MM.1S (cell line): ENCODE measurements around the gene NFKBIE.

Source experiments
- DNase-seq: peaks from one replicate; pipeline ENCODE4 v3.0.0-alpha.2; 2015
- H2AFZ ChIP-seq: fragments of 300-600 bp; sonication (generic); 2 replicates; pipeline ENCODE4 v1.6.0; 2016; ENCODE audit warnings: antibody characterized with exemption, low read length
- H3F3A ChIP-seq: fragments of 300-600 bp; sonication (generic); 2 replicates; pipeline ENCODE4 v1.6.1; 2016; ENCODE audit warnings: mild to moderate bottlenecking, antibody characterized with exemption, low read length, moderate library complexity, mixed read lengths; ENCODE audit not compliant: insufficient read depth
- H3K27ac ChIP-seq: fragments of 300-600 bp; sonication (generic); 2 replicates; pipeline ENCODE4 v1.5.1; 2016; ENCODE audit warnings: mild to moderate bottlenecking, low read length
- H3K27me3 ChIP-seq: fragments of 300-600 bp; sonication (generic); replicated peaks from 2 replicates; pipeline ENCODE4 v1.6.0; 2016; ENCODE audit warnings: low read length; ENCODE audit not compliant: insufficient read depth
- H3K36me3 ChIP-seq: fragments of 300-600 bp; sonication (generic); replicated peaks from 2 replicates; pipeline ENCODE4 v1.6.1; 2016; ENCODE audit warnings: mild to moderate bottlenecking, low read length, mixed read lengths; ENCODE audit not compliant: insufficient read depth
- H3K4me1 ChIP-seq: fragments of 300-600 bp; sonication (generic); 2 replicates; pipeline ENCODE4 v1.6.1; 2016; ENCODE audit warnings: low read length, mixed read lengths
- H3K4me2 ChIP-seq: fragments of 300-600 bp; sonication (generic); 2 replicates; pipeline ENCODE4 v1.6.0; 2016; ENCODE audit warnings: low read depth, low read length
- H3K4me3 ChIP-seq: fragments of 300-600 bp; sonication (generic); 2 replicates; pipeline ENCODE4 v1.5.1; 2016; ENCODE audit warnings: low read length, mixed read lengths
- H3K79me2 ChIP-seq: fragments of 300-600 bp; sonication (generic); 2 replicates; pipeline ENCODE4 v1.6.1; 2016; ENCODE audit warnings: mixed run types, low read length, mixed read lengths
- H3K9ac ChIP-seq: fragments of 300-600 bp; sonication (generic); 2 replicates; pipeline ENCODE4 v1.6.1; 2016; ENCODE audit warnings: low read length, mixed read lengths
- H3K9me2 ChIP-seq: fragments of 300-600 bp; sonication (generic); replicated peaks from 2 replicates; pipeline ENCODE4 v1.6.1; 2016; ENCODE audit warnings: mild to moderate bottlenecking, low read length, mixed read lengths; ENCODE audit not compliant: insufficient read depth
- H3K9me3 ChIP-seq: fragments of 300-600 bp; sonication (generic); replicated peaks from 2 replicates; pipeline ENCODE4 v1.6.1; 2016; ENCODE audit warnings: mild to moderate bottlenecking, low read length, mixed read lengths; ENCODE audit not compliant: insufficient read depth
- H4K20me1 ChIP-seq: fragments of 300-600 bp; sonication (generic); 2 replicates; pipeline ENCODE4 v1.6.1; 2016; ENCODE audit warnings: mild to moderate bottlenecking, low read length, moderate library complexity, mixed read lengths; ENCODE audit not compliant: insufficient read depth
- EZH2 ChIP-seq: fragments of 300-600 bp; sonication (generic); optimal IDR thresholded peaks from 2 replicates; pipeline ENCODE3; 2017; ENCODE audit warnings: low read depth, mild to moderate bottlenecking, antibody characterized with exemption, low read length, mixed read lengths
- EZH2phosphoT487 ChIP-seq: fragments of 300-600 bp; sonication (generic); IDR thresholded peaks from 2 replicates; pipeline ENCODE4 v1.6.1; 2018; ENCODE audit warnings: antibody characterized with exemption, low read length
- TF ChIP-seq, protein P1 (sequence below): fragments of 300-600 bp; sonication (generic); IDR thresholded peaks from 2 replicates; pipeline ENCODE4 v1.5.1; 2016; ENCODE audit warnings: antibody characterized with exemption, low read length, mixed read lengths

NFKBIE gene

GRCh38 chr6:44302856-44303255 lies 37.5 kb upstream of the NFKBIE start:
- DNase-seq, result no peak
- Histone ChIP-seq H3K9ac (no peak overlapping the region), H3K4me2 (no peak overlapping the region), H2AFZ (no peak overlapping the region), H3K4me1 (no peaks in the 10 kb centered on the region), H3F3A (no peaks in the 10 kb centered on the region), H4K20me1 (no peaks in the 10 kb centered on the region), H3K9me3 (no peaks in the 10 kb centered on the region), H3K9me2 (no peaks in the 10 kb centered on the region), H3K27ac (no peak overlapping the region), H3K79me2 (no peaks in the 10 kb centered on the region), H3K27me3 (no peaks in the 10 kb centered on the region), H3K36me3 (no peaks in the 10 kb centered on the region), H3K4me3 (no peak overlapping the region)
- TF ChIP-seq, protein P1, sequence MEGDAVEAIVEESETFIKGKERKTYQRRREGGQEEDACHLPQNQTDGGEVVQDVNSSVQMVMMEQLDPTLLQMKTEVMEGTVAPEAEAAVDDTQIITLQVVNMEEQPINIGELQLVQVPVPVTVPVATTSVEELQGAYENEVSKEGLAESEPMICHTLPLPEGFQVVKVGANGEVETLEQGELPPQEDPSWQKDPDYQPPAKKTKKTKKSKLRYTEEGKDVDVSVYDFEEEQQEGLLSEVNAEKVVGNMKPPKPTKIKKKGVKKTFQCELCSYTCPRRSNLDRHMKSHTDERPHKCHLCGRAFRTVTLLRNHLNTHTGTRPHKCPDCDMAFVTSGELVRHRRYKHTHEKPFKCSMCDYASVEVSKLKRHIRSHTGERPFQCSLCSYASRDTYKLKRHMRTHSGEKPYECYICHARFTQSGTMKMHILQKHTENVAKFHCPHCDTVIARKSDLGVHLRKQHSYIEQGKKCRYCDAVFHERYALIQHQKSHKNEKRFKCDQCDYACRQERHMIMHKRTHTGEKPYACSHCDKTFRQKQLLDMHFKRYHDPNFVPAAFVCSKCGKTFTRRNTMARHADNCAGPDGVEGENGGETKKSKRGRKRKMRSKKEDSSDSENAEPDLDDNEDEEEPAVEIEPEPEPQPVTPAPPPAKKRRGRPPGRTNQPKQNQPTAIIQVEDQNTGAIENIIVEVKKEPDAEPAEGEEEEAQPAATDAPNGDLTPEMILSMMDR, result no peak
- TF ChIP-seq EZH2phosphoT487 (no peak), EZH2 (no peak)

- Histone ChIP-seq H3K27ac (no peak overlapping the region), H3K79me2 (no peaks in the 10 kb centered on the region), H3K4me1 (no peaks in the 10 kb centered on the region), H3K9me3 (no peaks in the 10 kb centered on the region), H3K4me3 (no peak overlapping the region), H3K27me3 (peaks cover 8% of the 10 kb centered on the region), H4K20me1 (no peaks in the 10 kb centered on the region), H2AFZ (no peak overlapping the region), H3K9ac (no peak overlapping the region), H3K4me2 (no peak overlapping the region), H3K36me3 (no peaks in the 10 kb centered on the region), H3K9me2 (no peaks in the 10 kb centered on the region), H3F3A (no peaks in the 10 kb centered on the region)
- no peak for DNase-seq
- TF ChIP-seq EZH2phosphoT487 (no peak), EZH2 (no peak)
- TF ChIP-seq, protein P1, result no peak
Measured at GRCh38 chr6:44301782-44302564, 36.6 kb upstream of the NFKBIE start.

DNA sequence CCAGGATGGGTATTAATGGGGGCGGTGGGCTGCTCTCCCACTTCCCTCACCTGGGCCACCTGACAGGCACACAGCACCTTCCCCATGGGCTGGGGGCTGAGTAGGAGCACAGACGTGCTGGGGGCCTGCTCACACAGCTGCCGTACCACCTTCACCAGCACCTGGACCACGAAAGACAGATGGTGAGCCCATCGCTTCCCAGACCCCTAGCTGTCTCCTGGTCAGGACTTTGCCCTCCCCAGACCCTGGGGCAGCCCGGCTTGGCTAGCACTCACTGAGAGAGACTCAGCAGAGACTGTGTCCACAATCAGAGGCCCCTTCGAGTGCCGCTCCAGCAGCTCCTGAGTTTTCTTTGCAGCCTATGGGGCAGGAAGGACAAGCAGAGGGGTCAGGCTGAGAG lies 35.8 kb upstream of the NFKBIE start:
- TF ChIP-seq EZH2phosphoT487, result no peak
- no peak for TF ChIP-seq EZH2
- TF ChIP-seq, protein P1, result no peak
- Histone ChIP-seq H3K4me2 (no peak overlapping the region), H3K4me3 (no peak overlapping the region), H3K36me3 (no peaks in the 10 kb centered on the region), H3K9me3 (no peaks in the 10 kb centered on the region), H3K4me1 (no peaks in the 10 kb centered on the region), H3K9ac (no peak overlapping the region), H3K79me2 (no peaks in the 10 kb centered on the region), H3K27me3 (peaks cover 15% of the 10 kb centered on the region), H3K27ac (no peak overlapping the region), H2AFZ (no peak overlapping the region), H3K9me2 (no peaks in the 10 kb centered on the region), H3F3A (no peaks in the 10 kb centered on the region), H4K20me1 (no peaks in the 10 kb centered on the region)
- no peak for DNase-seq
